ENCODE data around the gene ZNF432. TPM values are rescaled to one million over a fixed set of nuclear protein-coding genes. Genes with fewer than 3 reads are reported as not detected.
A peak's percentile ranks its signal among the peaks of the same experiment; 100 is the strongest.
"Not testable (repeated sequence)": the region's sequence is repeated elsewhere in the genome, so short reads cannot be mapped to it uniquely, and the experiment has no call there.

Gene ZNF432
- total RNA-seq, 2 experiments from 2014 or later = 13.7 to 14.9 TPM

GRCh38 chr19:52028027-52028779, 20.4 kb downstream of the ZNF432 start, which contains the start of gene ZNF614:
Gene ZNF614 (minus strand): TSS chr19:52028379. CDS start chr19:52025745, 2,634 bp downstream.
- DNase-seq = peak; percentile 86
- Mint-ChIP-seq H3K4me1 (peaks cover 10% of the 10 kb centered on the region), H3K9me3 (peaks cover 48% of the 10 kb centered on the region), H3K27me3 (no peaks in the 10 kb centered on the region), H3K36me3 (peaks cover 83% of the 10 kb centered on the region), H3K4me3 (peak within 1 kb of the TSS; percentile 95), H3K27ac (peak within 1 kb of the TSS; percentile 91)

GRCh38 chr19:52026255-52026990, 22.2 kb downstream of the ZNF432 start:
- Mint-ChIP-seq H3K4me3 (peak overlapping the region; percentile 95), H3K9me3 (peaks cover 51% of the 10 kb centered on the region), H3K4me1 (peaks cover 10% of the 10 kb centered on the region), H3K36me3 (peaks cover 87% of the 10 kb centered on the region)
- H3K27me3 Mint-ChIP-seq, H3K27ac Mint-ChIP-seq, DNase-seq: not testable (repeated sequence)

- not testable (repeated sequence) for H3K27ac Mint-ChIP-seq, H3K4me3 Mint-ChIP-seq, H3K27me3 Mint-ChIP-seq, DNase-seq
- Mint-ChIP-seq H3K4me1 (peaks cover 12% of the 10 kb centered on the region), H3K36me3 (peaks cover 89% of the 10 kb centered on the region), H3K9me3 (peaks cover 57% of the 10 kb centered on the region)
Observed at GRCh38 chr19:52024478-52024877, 24.2 kb downstream of the ZNF432 start.

GRCh38 chr19:52022193-52022592, 26.4 kb downstream of the ZNF432 start:
- peaks cover 67% of the 10 kb centered on the region for H3K9me3 Mint-ChIP-seq
- H3K4me3 Mint-ChIP-seq = no peak overlapping the region
- no peak overlapping the region for H3K27ac Mint-ChIP-seq
- no peak for DNase-seq
- peaks cover 10% of the 10 kb centered on the region for H3K4me1 Mint-ChIP-seq
- no peaks in the 10 kb centered on the region for H3K27me3 Mint-ChIP-seq
- H3K36me3 Mint-ChIP-seq = peaks cover 97% of the 10 kb centered on the region

- Mint-ChIP-seq H3K27me3 (no peaks in the 10 kb centered on the region), H3K4me1 (peaks cover 2% of the 10 kb centered on the region), H3K36me3 (peaks cover 97% of the 10 kb centered on the region), H3K27ac (no peak overlapping the region), H3K4me3 (no peak overlapping the region), H3K9me3 (peaks cover 70% of the 10 kb centered on the region)
- no peak for DNase-seq
Observed at GRCh38 chr19:52020506-52020905, 28.1 kb downstream of the ZNF432 start.

GRCh38 chr19:52010674-52011073, 38.0 kb downstream of the ZNF432 start:
- no peaks in the 10 kb centered on the region for H3K27me3 Mint-ChIP-seq
- DNase-seq = no peak
- no peak overlapping the region for H3K27ac Mint-ChIP-seq
- H3K4me1 Mint-ChIP-seq = peaks cover 8% of the 10 kb centered on the region
- H3K36me3 Mint-ChIP-seq = peaks cover 80% of the 10 kb centered on the region
- peaks cover 37% of the 10 kb centered on the region for H3K9me3 Mint-ChIP-seq
- H3K4me3 Mint-ChIP-seq = no peak overlapping the region

- H3K9me3 Mint-ChIP-seq = peaks cover 41% of the 10 kb centered on the region
- H3K27ac Mint-ChIP-seq = peak within 1 kb of the TSS; percentile 98
- no peaks in the 10 kb centered on the region for H3K27me3 Mint-ChIP-seq
- peak within 1 kb of the TSS; percentile 89 for H3K4me3 Mint-ChIP-seq
- H3K4me1 Mint-ChIP-seq = peaks cover 8% of the 10 kb centered on the region
- peaks cover 80% of the 10 kb centered on the region for H3K36me3 Mint-ChIP-seq
- peak; percentile 86 for DNase-seq
Observed at GRCh38 chr19:52007806-52008557, 40.7 kb downstream of the ZNF432 start, which contains the start of gene ZNF615. Gene ZNF615 (minus strand): TSS chr19:52008211. CDS start chr19:52003711, 4,500 bp downstream.

- peak overlapping the region; percentile 98 for H3K27ac Mint-ChIP-seq
- peak; percentile 11 for DNase-seq
- H3K27me3 Mint-ChIP-seq = no peaks in the 10 kb centered on the region
- H3K4me3 Mint-ChIP-seq = peak overlapping the region; percentile 89
- peaks cover 8% of the 10 kb centered on the region for H3K4me1 Mint-ChIP-seq
- H3K9me3 Mint-ChIP-seq = peaks cover 39% of the 10 kb centered on the region
- peaks cover 79% of the 10 kb centered on the region for H3K36me3 Mint-ChIP-seq
Observed at GRCh38 chr19:52007451-52007805, 41.2 kb downstream of the ZNF432 start.

GRCh38 chr19:51994048-51994644, 54.5 kb downstream of the ZNF432 start:
- H3K27me3 Mint-ChIP-seq = no peaks in the 10 kb centered on the region
- H3K27ac Mint-ChIP-seq = no peak overlapping the region
- DNase-seq = no peak
- H3K4me3 Mint-ChIP-seq = no peak overlapping the region
- H3K4me1 Mint-ChIP-seq = no peaks in the 10 kb centered on the region
- peaks cover 54% of the 10 kb centered on the region for H3K9me3 Mint-ChIP-seq
- H3K36me3 Mint-ChIP-seq = peaks cover 85% of the 10 kb centered on the region

- H3K27ac Mint-ChIP-seq = no peak overlapping the region
- no peak for DNase-seq
- H3K27me3 Mint-ChIP-seq = no peaks in the 10 kb centered on the region
- no peak overlapping the region for H3K4me3 Mint-ChIP-seq
- peaks cover 58% of the 10 kb centered on the region for H3K9me3 Mint-ChIP-seq
- no peaks in the 10 kb centered on the region for H3K4me1 Mint-ChIP-seq
- peaks cover 84% of the 10 kb centered on the region for H3K36me3 Mint-ChIP-seq
Observed at GRCh38 chr19:51993422-51993821, 55.2 kb downstream of the ZNF432 start.

- DNase-seq = peak; percentile 84
- Mint-ChIP-seq H3K4me3 (peak within 1 kb of the TSS; percentile 96), H3K27ac (peak within 1 kb of the TSS; percentile 94), H3K27me3 (no peaks in the 10 kb centered on the region), H3K9me3 (peaks cover 57% of the 10 kb centered on the region), H3K4me1 (peaks cover 7% of the 10 kb centered on the region), H3K36me3 (peaks cover 78% of the 10 kb centered on the region)
Observed at GRCh38 chr19:51986309-51987291, 62.0 kb downstream of the ZNF432 start, which contains the start of gene ZNF350. Gene ZNF350 (minus strand): TSS chr19:51986840. CDS start chr19:51974360, 12,480 bp downstream.

GRCh38 chr19:51983361-51983760, 65.3 kb downstream of the ZNF432 start:
- Mint-ChIP-seq H3K9me3 (peaks cover 64% of the 10 kb centered on the region), H3K27me3 (no peaks in the 10 kb centered on the region), H3K4me3 (no peak overlapping the region), H3K27ac (no peak overlapping the region), H3K4me1 (peaks cover 7% of the 10 kb centered on the region), H3K36me3 (peaks cover 89% of the 10 kb centered on the region)
- DNase-seq = no peak
